ENCODE measurements around the gene RAMAC.

DNA sequence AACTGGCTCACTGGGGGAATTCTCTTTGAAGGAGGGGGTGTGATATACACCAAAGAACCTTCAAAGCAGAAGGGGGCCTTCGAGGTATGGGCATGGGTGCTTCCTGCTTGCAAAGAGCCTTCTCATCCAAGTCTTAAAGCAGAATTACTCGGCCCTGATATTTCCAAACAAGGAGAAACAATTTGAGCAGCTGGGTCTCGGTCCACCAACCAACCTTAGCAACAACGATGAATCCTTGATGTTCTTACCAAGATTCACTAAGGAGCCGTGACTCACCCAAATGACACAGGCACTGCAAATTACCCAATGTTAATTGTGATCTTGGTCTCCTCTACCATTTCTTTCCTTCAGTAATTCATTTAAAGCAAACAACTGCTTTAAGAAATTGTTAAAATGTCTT, 41.2 kb upstream of the RAMAC start:
- TF ChIP-seq, protein P1, sequence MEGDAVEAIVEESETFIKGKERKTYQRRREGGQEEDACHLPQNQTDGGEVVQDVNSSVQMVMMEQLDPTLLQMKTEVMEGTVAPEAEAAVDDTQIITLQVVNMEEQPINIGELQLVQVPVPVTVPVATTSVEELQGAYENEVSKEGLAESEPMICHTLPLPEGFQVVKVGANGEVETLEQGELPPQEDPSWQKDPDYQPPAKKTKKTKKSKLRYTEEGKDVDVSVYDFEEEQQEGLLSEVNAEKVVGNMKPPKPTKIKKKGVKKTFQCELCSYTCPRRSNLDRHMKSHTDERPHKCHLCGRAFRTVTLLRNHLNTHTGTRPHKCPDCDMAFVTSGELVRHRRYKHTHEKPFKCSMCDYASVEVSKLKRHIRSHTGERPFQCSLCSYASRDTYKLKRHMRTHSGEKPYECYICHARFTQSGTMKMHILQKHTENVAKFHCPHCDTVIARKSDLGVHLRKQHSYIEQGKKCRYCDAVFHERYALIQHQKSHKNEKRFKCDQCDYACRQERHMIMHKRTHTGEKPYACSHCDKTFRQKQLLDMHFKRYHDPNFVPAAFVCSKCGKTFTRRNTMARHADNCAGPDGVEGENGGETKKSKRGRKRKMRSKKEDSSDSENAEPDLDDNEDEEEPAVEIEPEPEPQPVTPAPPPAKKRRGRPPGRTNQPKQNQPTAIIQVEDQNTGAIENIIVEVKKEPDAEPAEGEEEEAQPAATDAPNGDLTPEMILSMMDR (IDR thresholded peaks at IDR 0.05; ENCODE audit: low read depth, low read length) = no peak
- TF ChIP-seq EZH2phosphoT487 (IDR thresholded peaks at IDR 0.05; ENCODE audit: low read depth) = no peak
